ENCODE measurements around the gene MUC20.

MUC20 gene

GRCh38 chr3:195755391-195755790 lies 34.6 kb downstream of the MUC20 start:
- no peak for DNase-seq (ENCODE audit: low read depth in 2 of 2)

- DNase-seq (ENCODE audit: low read depth in 2 of 2) = no peak
Observed at GRCh38 chr3:195755791-195756676, 35.3 kb downstream of the MUC20 start.

DNA sequence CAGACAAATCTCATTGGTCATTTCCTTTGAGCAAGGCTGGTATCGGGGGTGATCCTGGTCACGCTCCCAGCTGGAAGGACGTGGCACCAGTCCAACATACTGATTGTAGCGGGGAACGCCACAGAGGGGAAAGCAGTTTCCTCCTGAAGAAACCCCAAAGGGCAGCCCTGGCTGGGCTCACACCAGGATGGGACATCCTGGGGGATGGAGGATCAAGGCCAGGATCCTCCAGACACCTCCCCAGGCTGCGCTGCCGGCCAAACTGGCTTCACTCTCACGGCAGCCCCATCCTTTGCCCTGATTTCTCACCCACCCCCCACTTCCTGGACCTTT lies 36.6 kb downstream of the MUC20 start:
- no peak for DNase-seq (ENCODE audit: low read depth in 2 of 2)

DNA sequence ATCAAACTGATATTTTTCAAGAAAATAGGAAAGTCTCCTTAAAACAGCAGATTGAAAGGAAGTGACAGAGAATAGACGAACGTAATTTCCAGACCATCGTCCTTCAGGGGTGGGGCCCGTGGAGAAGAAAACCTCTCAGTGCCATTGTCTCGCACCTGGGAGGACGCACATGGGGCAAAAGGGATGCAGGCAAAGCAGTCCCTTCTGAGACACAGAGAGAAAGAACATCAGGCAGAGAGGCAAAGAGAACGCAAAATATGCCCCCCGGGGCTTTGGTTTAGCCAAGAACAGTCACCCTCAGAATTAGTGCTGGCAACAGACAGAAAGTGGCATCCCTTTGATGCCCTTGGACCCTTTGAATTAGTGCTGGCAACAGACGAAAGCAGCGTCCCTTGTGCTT lies 37.0 kb downstream of the MUC20 start:
- no peak for DNase-seq (ENCODE audit: low read depth in 2 of 2)

GRCh38 chr3:195758721-195759353 lies 38.1 kb downstream of the MUC20 start:
- no peak for DNase-seq (ENCODE audit: low read depth in 2 of 2)

DNA sequence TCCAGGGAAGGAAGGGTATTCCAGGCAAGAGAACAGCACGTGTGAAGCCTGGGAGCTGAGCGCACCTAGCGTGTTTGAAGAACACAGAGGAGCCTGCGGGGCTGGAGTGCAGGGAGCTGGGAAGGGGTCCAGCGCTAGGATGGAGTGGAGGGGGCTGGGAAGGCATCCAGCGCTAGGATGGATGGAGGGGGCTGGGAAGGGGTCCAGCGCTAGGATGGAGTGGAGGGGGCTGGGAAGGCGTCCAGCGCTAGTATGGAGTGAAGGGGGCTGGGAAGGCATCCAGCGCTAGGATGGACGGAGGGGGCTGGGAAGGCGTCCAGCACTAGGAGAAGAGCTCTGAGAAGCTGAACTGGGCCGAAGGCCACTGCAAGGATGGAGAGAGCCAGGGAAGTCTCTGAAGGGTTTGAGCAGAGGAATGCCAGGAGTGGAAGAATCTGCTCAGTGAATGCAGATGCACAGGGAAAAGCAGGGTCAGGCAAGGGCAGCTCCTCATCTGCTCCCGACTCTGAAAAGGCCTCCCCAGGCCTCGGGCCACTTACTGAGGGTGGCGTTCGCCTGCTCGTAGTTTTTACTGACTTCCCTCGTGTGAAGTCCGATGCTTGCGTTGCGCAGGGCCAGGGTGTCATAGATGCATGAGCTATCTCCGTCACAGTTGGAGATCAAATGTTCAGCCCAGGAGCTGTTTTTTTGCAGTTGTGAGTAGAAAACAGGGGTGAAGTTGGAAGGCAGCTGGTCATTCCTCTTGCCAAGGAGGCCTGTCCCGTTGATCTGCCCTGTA lies 39.8 kb downstream of the MUC20 start:
- DNase-seq (ENCODE audit: low read depth in 2 of 2) = no peak

GRCh38 chr3:195761123-195761566 lies 40.4 kb downstream of the MUC20 start:
- no peak for DNase-seq (ENCODE audit: low read depth in 2 of 2)

DNA sequence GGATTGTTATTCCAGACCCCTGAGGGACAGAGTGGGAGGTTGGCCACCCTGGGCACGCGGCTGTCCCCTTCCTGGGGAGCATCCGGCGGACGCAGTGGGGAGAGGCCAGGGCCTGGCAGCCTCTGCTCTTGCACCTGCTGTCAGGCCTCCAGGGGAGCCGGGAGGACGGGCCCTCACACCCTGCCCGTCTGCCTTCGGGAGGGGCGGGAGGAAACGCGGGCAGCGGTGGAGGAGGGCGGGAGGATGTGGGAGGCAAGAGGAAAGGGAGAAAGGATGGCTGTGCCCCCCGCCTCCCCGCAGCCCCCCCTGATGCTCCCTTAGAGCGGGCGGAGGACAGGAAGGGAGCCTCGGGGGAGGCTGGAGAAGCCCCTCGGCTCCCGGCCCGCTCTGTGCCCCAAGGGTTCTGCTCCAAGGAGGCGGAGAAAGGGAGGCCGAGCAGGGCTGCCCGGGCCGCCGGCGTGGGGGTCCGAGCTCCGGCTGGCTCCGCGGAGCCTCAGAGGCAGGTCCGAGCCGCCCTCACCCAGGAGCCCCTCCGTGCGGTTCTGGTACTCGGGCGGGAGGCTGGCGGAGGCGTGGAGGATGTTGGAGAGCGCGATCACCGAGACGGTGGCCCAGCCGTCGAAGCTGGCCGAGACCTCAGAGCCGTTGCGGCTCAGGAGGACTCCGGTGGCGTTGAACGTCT lies 40.9 kb downstream of the MUC20 start:
- DNase-seq (ENCODE audit: low read depth in 2 of 2) = no peak

GRCh38 chr3:195762249-195762585 lies 41.4 kb downstream of the MUC20 start:
- no peak for DNase-seq (ENCODE audit: low read depth in 2 of 2)

DNA sequence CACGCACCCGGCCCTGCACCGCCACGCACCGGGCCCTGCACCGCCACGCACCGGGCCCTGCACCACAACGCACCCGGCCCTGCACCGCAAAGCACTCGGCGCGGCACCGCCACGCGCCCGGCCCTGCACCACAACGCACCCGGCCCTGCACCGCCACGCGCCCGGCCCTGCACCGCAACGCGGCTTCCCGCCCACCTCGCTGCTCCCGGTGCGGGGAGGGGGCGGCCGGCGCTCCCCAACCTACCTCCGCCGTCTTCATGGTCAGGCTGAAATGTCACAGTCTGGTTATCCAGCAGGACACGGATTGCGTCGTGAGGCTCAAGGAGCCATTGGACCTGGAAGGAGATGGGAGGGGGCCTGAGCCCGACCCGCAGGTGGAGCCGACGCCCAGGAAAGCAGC lies 41.8 kb downstream of the MUC20 start:
- DNase-seq (ENCODE audit: low read depth in 2 of 2) = no peak

GRCh38 chr3:195763076-195763830 lies 42.5 kb downstream of the MUC20 start:
- DNase-seq (ENCODE audit: low read depth in 2 of 2) = no peak

GRCh38 chr3:195763843-195764825 lies 43.4 kb downstream of the MUC20 start:
- no peak for DNase-seq (ENCODE audit: low read depth in 2 of 2)

DNA sequence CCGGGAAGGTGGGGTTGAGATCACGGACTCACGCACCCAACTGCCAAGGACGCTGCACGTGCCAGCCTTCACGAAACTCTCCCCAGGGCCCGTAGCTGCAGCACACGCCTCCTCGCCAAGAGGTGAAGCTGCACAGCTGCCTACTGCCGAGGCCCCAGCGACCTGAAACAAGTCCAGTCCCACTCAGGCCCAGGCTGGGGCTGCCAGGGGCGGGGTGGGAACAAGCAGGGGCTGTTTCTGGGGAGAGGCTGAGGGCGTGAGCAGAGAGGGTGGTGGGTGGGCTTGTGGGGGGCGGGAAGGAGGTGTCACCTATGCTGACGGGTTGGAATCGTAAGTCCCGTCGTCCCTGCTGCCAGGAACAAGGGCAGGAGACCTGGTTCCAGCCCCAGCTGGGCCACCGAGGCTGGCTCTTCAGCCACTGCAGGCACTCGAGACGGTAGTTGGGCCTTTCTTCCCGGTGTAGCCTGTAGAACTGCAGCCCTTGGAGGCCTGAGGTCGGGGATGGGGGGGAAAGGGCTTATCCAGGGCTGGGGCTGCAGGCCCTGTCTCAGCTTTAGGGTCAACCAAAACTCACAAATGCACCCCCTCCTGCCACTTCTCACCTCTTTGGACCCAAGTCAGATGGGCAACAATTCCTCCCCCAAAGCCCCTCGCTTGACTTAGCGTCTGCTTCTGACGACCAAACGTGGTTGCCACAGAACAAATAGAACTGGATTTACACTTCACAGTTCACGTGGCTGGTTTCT lies 44.4 kb downstream of the MUC20 start:
- DNase-seq (ENCODE audit: low read depth in 2 of 2) = no peak

DNA sequence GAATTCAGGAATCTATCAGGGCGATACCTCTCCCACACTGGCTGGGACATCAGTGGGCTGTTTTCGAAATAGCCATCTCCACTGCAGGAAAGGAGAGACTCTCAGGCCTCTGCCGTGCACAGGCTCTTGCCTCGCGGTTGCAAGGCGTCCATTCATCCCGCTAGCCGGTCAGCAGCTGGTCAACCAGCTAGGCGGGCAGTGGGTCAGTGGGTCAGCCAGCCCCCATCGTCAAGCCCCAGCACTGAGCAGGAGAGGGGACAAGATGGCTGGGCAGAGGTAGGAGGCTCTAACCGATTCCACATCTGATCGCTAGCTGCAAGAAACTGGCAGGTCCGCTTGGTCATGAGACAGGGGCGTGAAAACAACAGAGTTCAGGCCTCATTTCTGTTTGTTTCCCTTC lies 45.9 kb downstream of the MUC20 start:
- no peak for DNase-seq (ENCODE audit: low read depth in 2 of 2)

DNA sequence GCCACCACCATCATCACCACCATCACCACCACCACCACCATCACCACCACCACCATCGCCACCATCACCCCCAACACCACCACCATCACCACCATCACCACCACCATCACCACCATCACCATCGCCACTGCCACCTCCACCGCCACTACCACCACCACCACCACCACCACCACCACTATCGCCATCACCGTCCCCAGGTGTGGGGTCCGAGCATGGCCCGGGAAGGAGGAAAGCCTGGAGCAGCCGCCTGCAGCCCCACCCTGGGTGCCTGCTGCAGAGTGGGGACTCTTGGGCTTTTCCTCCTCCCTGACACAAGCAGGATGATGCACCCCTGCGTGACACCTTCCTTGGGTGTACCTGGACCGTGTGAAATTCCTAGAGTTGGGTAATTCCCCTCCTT lies 47.0 kb downstream of the MUC20 start:
- DNase-seq (ENCODE audit: low read depth in 2 of 2) = no peak

DNA sequence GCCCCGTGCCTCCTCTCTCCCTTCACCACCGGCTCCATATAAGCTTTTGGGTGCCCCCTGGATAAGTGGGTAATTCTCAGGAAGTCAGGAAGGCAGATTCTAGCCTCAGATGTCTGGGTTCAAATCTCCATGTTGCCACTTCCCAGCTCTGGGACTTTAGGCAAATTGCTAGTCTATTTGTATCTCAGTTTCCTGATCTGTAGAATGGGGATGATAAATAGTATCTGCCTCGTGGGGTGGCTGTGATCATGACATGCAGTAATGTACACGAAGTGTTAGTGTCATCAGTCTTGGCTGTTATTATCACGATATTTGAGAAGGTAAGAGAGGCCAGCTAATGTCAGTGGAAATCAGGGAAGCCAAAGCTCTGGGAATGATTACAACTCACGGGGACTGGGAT lies 47.6 kb downstream of the MUC20 start:
- no peak for DNase-seq (ENCODE audit: low read depth in 2 of 2)

DNA sequence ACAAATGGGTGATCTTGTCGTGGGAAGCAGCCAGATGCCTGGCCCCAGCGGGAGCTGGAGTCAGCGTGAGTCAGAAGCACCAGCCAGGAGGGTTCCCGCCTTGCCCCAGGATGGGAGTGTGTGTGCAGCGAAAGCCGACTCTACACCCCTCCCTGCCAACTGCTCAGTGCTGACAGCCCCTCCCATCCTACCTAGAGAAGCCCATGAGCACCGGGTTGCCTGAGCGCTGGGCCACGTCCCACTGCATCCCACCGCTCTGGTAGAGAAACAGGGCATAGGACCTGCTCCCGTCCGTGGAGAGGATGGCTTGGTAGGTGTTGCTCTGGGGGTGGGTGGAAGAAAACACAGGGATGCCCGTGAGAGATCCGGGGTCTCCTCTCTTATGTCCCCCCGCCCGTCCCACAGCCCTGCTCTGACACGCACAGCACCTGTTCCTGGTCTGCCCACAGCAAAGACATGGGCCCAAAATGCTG lies 48.1 kb downstream of the MUC20 start:
- DNase-seq (ENCODE audit: low read depth in 2 of 2) = no peak

DNA sequence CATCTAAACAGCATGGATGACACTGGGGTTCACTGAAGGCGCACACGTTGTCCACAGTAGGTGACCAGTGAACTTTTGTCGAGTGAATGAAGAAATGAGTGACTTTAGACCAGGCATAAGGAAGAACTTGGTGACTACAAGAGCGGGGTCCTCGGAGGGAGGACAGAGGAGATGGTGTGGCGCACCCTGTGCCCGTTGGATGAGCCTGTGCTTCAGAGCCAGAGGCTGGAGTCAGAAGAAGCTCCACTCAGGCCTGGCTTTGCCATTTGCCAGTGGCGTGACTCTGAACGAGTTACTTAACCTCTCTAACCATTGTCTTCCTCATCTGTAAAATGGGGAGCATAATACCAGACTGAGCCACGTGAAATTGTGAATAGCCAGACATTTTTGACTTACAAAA lies 48.8 kb downstream of the MUC20 start:
- DNase-seq (ENCODE audit: low read depth in 2 of 2) = no peak

DNA sequence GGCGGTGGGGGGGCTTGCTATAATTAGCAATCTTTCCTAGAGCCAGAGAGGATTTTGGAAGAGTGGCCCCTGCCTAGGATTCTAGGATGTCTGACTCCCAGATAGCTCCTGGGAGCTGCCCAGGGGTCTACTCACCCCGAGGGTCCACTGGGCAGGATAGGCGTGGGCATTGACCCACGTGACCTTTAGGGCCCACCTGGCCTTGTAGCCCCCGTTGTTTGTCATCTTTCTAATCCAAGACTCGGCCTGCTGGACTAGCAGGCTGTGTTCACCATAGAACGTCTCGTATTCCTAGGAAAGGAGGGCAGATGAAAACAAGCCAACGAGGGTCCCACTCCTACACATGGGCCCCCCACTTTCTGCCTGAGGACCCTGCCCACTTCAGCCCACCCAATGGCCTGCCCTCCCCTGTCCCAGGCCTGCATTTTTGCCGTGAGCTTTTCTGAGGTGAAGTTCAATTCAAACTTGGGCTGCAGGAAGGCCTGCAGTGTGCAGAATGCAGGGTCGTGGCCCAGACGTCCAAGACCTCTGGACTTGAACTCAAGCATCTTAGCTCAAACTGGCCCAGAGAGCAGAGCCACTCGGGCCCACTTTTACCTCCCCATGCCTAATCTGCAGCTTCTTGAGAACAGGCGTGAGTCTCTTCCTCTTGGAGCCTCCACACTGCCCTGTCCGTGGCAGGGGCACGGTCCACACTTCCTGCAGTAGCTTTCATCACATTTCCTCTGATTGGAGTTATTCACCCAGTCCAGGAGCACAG lies 49.5 kb downstream of the MUC20 start:
- no peak for DNase-seq (ENCODE audit: low read depth in 2 of 2)
